ENCODE data around the gene SLC25A17.

DNA sequence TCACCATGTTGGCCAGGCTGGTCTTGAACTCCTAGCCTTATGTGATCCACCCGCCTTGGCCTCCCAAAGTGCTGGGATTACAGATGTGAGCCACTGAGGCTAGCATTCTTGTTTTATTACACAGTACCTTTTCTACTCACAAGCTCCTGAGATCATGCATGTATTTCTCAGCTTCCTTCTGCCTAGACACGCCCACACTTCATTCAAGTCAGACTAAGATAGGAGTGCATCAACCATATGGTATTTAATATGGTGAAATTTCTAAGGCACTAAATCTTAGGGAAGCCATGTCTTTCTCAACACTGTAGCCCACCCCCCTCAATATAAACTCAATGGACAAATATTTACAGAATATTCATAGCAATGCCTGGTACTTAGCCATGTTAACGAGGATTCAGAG is 62.1 kb downstream of the SLC25A17 start:
- no peak for TF ChIP-seq FOXM1 (IDR thresholded peaks at IDR 0.05; ENCODE audit: borderline replicate concordance, low read depth)
- TF ChIP-seq EP300 (IDR thresholded peaks at IDR 0.05; ENCODE audit: borderline replicate concordance): no peak
- TF ChIP-seq, protein P1, sequence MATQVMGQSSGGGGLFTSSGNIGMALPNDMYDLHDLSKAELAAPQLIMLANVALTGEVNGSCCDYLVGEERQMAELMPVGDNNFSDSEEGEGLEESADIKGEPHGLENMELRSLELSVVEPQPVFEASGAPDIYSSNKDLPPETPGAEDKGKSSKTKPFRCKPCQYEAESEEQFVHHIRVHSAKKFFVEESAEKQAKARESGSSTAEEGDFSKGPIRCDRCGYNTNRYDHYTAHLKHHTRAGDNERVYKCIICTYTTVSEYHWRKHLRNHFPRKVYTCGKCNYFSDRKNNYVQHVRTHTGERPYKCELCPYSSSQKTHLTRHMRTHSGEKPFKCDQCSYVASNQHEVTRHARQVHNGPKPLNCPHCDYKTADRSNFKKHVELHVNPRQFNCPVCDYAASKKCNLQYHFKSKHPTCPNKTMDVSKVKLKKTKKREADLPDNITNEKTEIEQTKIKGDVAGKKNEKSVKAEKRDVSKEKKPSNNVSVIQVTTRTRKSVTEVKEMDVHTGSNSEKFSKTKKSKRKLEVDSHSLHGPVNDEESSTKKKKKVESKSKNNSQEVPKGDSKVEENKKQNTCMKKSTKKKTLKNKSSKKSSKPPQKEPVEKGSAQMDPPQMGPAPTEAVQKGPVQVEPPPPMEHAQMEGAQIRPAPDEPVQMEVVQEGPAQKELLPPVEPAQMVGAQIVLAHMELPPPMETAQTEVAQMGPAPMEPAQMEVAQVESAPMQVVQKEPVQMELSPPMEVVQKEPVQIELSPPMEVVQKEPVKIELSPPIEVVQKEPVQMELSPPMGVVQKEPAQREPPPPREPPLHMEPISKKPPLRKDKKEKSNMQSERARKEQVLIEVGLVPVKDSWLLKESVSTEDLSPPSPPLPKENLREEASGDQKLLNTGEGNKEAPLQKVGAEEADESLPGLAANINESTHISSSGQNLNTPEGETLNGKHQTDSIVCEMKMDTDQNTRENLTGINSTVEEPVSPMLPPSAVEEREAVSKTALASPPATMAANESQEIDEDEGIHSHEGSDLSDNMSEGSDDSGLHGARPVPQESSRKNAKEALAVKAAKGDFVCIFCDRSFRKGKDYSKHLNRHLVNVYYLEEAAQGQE (IDR thresholded peaks at IDR 0.05; ENCODE audit: low read depth): no peak
- no peak for TF ChIP-seq YY1 (IDR thresholded peaks at IDR 0.05; ENCODE audit: low read depth)

Measured in Ishikawa (cell line).